GM18870 (cell line): ENCODE results near the gene MARVELD1.
A peak's percentile ranks its signal among the peaks of the same experiment; 100 is the strongest.

Source experiments
- ATAC-seq: cut with Tn5 transposase; IDR thresholded peaks from one replicate; pipeline ENCODE4 v1.9.1; 2021; ENCODE audit warnings: moderate library complexity; ENCODE audit not compliant: unreplicated experiment

The MARVELD1 gene

DNA sequence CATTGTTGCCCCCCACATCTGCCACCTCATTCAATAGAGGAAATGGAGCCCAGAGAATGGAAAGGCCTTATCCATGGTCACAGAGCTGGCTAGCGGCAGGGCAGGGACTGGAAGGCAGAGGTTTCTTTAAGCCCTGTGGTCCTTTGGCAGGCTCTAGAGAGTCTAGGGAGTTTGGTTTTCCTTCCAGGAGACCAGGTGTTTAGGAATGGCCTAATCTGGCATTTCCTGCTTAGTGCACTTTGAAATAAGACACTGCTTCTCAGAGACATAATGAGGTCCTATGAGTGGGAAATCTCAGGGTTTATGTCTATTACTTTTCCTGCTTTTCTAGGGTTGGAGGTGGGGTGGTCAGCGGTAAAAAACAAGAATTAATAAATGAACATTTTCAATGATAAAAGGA, 6.1 kb downstream of the MARVELD1 start:
- no peak for ATAC-seq

DNA sequence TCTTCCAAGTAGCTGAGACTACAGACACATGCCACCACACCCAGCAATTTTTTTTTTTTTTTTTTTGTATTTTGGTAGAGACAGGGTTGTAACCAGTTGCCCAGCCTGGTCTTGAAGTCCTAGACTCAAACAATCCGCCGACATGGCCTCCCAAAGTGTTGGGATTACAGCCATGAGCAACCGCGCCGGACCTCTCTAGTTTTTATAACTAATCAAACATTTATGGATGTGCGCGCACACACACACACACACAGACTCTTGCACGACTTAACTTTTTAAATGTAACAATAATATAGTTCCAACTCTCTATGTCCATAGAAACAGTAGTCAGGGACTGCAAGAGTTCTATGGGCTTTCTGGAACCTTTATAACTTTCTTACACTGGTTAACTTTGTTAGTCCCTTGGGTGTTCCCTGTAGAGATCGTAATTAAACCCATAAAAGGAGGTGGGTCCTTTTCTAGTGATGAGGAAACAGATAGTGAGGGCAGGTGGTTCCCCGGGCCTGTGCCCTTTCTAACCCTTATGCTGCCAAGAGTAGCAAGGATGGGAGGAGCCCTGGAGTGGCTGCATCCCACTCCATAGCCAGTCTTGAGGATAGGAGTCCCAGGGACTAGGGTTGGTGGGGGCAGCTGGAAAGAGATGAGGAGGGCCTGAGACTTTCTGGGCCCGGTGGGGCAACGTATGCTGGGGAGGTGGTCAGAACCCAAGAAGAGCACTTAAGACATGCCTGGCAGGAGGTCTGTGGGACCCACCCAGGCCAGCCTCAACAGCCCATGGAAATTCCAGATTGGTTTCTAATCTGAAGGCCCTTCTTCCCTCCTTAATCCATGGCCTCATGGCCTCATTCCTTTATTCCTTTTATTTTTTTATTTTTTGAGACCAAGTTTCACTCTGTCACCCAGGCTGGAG, 8.6 kb downstream of the MARVELD1 start:
- ATAC-seq = no peak

DNA sequence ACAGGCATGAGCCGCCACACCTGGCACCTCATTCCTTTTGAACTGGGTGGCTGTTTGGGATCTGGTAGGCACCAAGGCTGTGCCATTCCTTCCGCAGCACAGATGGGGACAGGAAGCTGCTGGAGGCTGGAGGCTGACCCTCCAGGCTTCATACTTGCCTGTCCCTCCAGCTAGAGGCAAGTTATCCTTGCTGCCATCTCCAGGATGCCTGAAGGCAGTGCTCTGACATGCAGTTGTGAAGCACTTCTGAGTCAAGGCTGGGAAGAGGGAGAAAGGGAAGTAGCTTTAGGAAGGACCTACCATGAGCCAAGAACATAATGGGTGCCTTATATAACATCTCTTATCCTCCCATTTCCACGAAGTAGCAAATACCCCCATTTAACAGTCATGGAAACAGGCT, 9.5 kb downstream of the MARVELD1 start:
- no peak for ATAC-seq

DNA sequence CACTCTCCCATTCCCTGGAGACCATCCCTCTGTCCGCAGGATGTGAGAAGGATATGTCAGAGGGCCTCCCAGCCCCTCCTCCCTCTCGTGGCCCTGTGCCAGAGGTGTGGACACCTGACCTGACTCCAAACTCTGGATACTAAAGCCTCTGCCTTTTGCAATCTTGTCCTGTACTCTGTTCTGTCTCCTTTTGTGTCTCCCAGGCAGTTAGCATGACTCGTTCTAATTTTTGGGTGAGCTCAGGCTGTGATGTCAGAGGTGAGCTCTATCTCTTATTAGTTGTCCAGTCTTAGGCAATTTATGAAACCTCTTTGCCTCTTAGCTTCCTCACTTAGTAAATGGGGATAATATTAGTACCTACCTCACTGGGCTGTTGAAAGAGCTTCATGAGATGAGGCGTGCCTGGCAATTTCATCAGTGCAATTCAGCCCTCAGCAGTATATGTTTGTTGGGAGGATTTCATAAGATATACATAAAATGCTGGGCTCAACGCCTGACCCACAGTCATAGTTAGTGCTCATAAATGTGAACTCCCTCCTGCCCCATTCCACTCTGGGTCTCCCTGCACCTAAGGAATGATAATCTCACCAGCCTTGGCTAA, 10.9 kb downstream of the MARVELD1 start:
- no peak for ATAC-seq

DNA sequence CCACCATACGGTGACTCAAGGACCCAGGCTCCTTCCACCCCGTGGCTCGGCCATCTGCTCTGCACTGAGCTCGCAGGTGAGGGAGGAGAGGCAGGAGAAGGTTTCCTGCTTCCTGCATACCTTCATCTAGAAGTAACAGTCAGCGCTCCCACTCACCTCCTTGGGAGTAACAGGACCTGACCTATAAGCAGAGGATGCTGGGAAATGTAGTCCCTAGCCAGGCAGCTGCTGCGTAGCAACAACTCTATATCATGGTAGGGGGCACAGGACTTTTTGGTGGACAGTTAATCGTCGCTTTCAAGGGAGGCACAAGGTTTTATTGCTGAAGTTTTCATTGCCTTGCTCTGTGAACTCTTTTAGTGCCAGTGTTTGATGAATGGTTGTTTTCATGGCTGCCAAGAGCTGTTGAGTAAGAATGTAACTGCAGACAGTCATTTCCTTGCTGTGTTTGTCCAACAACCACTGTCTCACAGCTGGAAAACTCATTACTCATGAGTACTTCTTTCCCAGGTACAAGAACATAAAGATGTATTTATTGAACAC, 13.2 kb downstream of the MARVELD1 start:
- no peak for ATAC-seq

DNA sequence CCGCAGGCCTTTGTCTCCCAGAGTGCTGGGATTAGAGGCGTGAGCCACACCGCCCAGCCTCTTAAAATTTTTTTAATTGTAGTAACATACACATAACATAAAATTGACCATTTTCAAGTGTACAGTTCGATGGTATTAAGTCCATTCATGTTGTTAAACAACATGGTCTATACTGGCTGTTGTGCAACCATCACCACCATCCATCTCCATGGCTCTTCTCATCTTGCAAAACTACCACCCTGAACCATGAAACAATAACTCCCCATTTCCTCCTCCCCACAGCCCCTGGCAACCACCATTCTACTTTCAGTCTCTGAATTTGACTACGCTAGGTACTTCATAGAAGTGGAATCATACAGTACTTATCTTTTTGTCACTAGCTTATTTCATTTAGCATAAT, 15.5 kb downstream of the MARVELD1 start:
- no peak for ATAC-seq

DNA sequence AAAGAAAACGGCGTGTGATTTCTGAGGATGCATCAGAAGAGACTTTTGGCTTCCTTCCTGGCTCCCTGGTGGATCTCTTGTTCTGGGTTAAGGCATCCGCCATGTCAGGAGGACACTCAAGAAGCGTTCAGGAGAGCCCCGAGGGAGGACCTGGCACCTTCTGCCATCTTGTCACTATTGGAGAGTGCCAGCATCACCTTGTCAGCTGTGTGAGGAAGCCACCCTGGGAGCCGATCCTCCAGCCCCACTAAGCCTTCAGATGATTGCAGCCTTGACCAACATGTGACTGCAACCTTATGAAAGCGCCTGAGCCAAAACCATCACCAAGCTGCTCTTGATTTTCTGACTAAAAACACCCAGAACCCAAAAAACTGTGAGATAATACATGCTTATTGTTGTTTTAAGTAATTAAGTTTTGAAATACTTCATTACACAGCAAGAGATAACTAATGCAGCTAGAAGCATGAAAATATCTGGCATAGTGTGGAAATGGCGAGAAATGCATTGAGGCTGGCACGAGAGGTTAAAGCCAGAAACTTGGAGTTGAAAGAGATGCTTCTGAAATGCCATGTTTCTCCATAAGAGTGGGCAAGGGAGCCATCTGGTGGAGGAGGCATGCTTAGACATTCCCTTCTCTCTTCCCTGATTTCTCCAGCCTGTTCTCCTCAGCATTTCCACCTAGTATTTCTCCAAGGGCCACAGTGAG, 18.0 kb downstream of the MARVELD1 start:
- ATAC-seq = no peak

DNA sequence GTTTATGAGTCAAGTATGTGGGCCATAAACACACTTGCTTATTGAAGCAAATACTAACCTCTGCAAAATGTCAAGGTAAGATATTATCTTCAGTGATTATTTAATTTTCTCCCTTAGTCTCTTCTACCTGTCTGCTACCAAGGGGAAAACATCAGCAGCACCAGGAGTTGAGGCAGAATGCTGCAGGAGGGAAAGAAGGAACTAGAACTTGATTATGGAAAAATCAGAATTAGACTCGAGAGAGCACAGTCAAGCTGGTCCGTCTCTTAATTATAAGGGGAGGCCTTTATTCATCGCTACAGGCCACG, 18.5 kb downstream of the MARVELD1 start:
- no peak for ATAC-seq

DNA sequence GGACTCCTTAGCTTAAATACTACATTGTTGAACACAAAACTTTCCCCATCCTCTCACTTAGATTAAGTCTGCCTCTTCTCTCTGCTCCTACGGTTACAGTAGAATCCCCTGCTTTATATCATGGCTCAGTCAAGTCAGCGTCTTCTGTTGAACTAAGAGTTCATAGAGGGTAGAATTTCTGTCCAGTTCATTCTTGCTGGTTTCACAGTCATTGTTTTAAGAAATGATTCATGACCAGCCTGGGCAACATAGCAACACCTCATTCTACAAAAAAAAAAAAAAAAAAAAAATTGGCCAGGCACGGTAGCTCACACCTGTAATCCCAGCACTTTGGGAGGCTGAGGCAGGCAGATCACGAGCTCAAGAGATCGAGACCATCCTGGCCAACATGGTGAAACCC, 19.7 kb downstream of the MARVELD1 start:
- ATAC-seq = no peak

DNA sequence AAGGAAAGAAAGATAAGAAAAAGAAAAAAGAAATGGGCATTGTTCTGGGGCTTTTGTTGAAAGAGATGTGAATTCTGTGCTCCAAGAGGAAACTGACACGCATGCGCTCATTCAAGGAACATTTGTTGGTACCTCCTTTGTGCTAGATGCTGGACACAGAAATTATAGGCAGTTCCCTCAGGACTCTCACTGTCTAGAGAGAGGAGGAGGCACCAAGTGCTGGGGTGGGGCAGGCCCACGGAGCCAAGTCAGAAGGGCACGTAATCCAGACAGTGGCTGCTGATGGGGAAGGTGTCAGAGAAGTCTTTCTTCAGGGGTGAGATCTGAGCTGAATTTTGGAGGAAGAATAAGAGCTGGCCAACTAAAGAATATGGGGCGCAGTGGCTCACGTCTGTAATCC, 20.5 kb downstream of the MARVELD1 start:
- no peak for ATAC-seq

DNA sequence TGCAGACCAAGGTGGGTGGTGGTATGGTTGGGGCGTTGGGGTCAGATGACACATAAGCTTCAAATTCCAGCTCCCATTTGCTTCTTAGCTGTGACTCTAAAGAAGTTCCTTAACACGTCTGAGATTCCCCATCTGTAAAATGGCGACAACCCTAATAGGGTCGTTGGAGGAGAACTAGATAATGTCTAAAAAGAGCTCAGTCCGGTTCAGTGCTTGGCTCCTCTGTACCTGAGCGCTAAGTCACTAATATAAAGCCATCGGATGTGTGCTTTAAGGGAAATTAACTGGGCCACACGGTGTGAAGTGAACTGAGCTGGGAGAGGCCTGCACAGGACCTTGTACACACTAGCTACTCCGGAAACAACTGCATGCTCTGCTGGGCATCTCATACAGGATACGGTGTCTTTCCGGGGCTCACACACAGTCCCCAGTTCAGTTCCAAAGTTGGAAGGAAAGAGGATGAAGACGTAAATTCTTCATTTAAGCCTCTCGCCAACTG, 22.9 kb downstream of the MARVELD1 start:
- peak; percentile 22 for ATAC-seq

DNA sequence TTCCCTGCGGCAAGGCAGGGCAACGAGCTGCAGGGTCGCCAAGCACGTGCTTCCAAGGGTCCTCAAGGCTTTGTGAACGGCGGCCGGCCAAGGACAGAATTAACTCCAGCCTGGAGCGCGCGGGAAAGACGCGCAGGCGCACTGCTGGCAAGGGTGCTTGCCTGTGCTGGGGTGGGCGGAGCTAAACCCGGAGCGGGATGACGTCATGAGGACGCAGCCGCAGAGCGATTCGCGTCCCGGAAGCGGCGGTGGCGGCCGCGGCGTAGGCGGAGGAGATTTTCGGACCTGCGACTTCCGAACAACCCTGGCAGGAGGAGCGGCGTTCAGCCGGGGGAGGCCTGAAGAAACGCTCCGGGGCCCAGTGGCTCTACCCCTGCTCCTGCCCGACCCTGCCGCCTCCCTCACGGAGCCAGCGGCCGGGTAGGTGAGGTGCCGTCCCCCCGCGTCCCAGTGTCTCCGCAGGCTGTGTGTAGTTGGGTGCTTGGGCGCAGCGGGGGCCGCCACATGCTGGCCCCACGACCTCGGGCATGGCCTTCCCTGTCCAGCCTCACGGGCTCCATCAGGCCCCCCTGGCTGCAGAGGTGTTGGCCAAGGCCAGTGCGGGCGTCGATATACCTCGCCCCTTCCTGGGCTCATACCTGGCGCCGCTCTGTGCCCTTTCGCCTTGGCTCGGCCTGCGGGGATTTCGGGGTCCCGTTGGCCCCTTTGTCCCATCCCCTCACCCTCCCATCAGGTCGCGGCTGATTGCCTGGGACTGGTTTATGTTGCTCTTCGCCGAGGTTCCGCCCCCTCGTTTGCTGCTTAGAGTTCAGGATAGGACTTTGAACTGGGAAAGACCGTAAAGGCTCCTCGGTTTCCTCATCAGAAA, 23.6 kb downstream of the MARVELD1 start, which contains the start of gene ZFYVE27:
Gene ZFYVE27 (plus strand): TSS at position 227 of the 868 bp plus-strand sequence. CDS start 1,350 bp downstream, outside the sequence.
- peak; percentile 80 for ATAC-seq

DNA sequence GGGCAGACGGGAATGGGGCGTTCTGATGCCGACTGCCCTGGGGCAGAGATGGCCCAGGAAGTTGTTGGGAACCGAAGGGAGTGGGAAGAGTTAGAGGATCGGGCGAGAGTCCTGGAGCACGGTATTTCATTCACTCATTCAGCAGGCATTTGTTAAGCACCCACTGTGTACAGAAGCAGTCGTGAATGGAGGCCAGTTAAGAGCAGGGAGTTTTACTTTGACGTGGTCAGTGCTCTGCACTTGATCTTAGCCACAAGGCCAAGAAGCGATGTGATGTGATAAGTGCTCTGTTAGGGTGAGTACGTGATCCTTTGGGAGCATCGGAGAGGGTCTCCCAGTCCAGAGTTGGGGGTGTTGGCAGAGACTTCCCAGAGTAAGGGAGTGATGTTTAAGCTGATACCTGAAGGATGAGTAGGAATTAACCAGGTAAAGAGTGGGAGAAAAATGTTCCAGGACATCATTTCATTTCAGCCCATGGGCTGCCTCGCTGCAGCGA, 24.3 kb downstream of the MARVELD1 start:
- no peak for ATAC-seq

DNA sequence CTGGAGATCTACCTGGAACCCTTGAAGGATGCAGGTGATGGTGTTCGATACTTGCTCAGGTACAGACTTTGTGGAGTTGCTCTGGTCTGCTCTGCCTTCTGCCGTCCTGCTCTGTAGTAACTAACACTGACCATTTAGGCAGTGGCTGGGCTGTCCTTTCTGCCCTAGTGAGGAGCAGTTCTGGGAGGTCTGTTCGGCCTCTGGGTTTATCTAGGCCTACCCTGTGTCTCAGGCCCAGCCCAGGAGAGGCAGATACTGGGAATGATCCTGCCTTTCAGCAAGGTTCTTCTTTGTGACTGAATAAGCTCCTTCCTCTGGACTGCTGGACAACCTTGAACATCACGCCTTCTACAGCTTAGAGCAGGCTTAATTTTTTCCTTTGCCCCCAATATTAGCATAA, 25.1 kb downstream of the MARVELD1 start:
- ATAC-seq = no peak

DNA sequence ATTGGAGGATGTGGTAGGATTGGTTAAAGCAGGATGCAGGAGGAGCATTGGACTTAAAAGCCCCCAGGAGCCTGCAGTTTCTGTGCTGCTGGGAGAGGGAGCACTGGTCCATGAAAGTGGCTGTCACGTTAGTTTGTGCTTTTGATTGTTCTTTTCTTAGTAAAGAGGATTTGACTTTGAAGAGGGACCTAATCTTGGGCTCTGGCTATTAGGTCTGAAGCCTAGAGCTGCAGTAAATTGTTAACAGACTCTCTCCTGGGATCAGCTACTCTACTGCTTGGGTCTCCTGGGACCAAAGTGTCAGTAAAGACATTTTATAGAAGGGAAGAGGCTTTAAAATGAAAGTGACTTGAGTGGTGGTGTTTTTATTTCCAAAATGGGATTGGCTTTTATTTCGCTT, 27.1 kb downstream of the MARVELD1 start:
- ATAC-seq = no peak

DNA sequence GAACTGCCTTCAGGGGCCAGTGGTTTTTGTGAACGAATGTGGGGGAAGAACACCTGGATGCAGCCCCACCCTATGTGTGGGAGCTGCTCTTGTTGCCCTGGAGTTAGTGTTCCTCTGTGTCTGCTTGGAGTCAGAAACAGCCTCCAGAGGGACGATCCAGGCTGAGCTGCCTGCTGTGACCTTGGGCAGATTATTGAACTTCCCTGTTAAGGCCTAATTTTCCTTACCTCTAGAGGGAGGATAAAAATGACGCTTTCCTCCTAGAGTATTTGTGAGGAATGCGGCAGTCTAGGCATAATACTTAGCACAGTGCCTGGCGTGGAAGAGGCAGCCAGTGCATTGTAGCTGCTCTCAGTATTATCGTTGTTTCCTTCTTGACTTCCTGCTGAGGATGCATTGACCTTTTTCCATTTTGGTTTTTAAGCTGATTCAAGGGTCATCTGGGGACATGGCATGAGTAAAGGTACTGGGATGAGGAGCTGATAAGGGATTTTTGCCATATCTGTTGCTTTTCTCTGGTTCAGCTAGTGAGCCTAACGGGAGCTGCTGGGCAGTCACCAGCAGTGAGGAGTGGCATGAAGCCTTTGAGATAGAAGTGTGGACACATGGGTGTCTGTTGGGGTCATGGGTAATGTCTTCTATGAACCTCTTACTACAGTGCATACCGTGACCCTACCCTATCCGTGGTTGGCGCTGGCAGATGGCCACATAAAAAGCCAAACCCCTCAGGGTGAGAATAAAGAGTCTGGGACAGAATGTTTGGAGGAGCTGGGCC, 29.8 kb downstream of the MARVELD1 start:
- no peak for ATAC-seq

DNA sequence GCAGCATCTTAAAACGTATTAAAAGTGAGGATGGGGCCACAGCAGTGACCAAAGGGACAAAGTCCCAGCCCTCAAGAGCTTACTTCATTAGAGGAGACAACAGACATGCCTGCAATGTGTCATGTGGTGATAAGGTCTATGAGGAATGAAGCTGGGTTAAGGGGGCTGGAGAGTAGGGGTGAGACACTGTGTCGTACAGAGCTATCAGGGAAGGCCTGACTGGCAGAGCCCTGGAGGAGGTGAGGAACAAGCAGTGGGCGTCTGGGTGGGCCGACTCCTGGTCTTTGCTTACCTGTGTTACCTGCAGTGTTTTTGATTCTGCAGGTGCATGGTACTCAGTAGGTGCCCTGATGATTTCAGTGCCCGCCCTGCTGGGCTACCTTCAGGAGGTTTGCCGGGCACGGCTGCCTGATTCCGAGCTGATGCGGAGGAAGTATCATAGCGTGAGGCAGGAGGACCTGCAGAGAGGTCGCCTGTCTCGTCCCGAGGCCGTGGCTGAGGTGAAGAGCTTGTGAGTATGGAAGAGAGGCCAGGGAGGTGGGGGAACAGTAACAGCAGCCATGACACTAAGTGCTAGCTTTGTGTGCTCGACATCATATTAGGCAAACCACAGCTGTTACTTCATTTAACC, 31.0 kb downstream of the MARVELD1 start:
- ATAC-seq = no peak

DNA sequence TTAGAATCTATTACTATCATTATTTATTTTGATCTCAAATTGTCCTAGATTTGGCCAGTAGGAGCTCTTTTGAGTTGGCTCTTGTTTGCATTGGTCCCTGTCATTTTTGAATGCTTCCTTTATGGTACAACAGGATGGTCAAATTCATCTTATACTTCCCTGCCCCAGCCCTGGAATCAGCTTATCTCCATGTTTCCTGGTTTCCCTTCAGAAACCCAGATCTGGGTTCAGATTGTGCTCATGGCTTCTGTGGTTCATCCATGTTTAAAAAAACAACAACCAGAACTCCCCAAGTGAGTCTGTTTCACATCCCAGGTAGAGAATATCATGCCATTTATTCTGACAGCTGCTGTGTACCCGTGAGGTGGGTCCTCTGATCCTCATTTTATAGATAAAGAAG, 34.0 kb downstream of the MARVELD1 start:
- ATAC-seq = no peak

DNA sequence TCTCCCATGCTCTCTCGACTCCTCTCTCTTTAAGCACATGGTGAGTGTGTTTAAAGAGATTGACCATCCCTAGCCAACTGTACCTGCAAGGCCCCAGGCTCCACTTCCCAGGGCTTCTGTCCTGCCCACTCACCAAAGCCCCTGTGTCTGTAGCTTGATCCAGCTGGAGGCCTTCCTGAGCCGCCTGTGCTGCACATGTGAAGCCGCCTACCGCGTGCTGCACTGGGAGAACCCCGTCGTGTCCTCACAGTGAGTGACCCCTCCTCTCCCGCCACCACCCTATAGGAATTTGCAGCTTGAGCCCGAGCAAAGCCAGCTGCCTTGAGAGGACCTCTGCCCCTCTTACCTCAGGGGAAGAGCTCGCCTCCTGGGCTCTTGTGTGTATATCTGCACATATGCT, 34.6 kb downstream of the MARVELD1 start:
- no peak for ATAC-seq
